H9 (cell line): ENCODE measurements around the gene GDPD2. TPM values are rescaled to one million over a fixed set of nuclear protein-coding genes. Genes with fewer than 3 reads are reported as not detected.

ENCODE experiments used
- DNase-seq: peaks from one replicate; pipeline ENCODE4 v3.0.0-alpha.2; 2017
- H2AFZ ChIP-seq: one replicate; pipeline ENCODE4 v1.6.1; 2013; ENCODE audit warnings: mild to moderate bottlenecking, low read length, control low read depth, moderate library complexity
- H2AK5ac ChIP-seq: 2 replicates; pipeline ENCODE4 v1.6.1; 2013; ENCODE audit warnings: low read length, control low read depth, mixed read lengths; ENCODE audit not compliant: insufficient read length
- H2BK120ac ChIP-seq: one replicate; pipeline ENCODE4 v1.6.1; 2013; ENCODE audit warnings: low read depth, mild to moderate bottlenecking, low read length, control low read depth, inconsistent platforms; ENCODE audit not compliant: poor library complexity, severe bottlenecking
- H2BK12ac ChIP-seq: 2 replicates; pipeline ENCODE4 v1.6.1; 2013; ENCODE audit warnings: low read length, control low read depth, mixed read lengths, low read depth; ENCODE audit not compliant: insufficient read length
- H2BK15ac ChIP-seq: 2 replicates; pipeline ENCODE4 v1.6.1; 2013; ENCODE audit warnings: low read depth, low read length, control low read depth
- H2BK20ac ChIP-seq: one replicate; pipeline ENCODE4 v1.6.1; 2013; ENCODE audit warnings: low read depth, mild to moderate bottlenecking, low read length, control low read depth, inconsistent platforms; ENCODE audit not compliant: poor library complexity, severe bottlenecking
- H2BK5ac ChIP-seq: 2 replicates; pipeline ENCODE4 v1.6.1; 2013; ENCODE audit warnings: low read length, control low read depth, mixed read lengths; ENCODE audit not compliant: insufficient read length
- H3K14ac ChIP-seq: 2 replicates; pipeline ENCODE4 v1.6.1; 2013; ENCODE audit warnings: low read length, control low read depth; ENCODE audit not compliant: insufficient read depth
- H3K18ac ChIP-seq: 2 replicates; pipeline ENCODE4 v1.6.1; 2013; ENCODE audit warnings: low read depth, mild to moderate bottlenecking, mixed read lengths, low read length, control low read depth; ENCODE audit not compliant: insufficient read length
- H3K23ac ChIP-seq: 2 replicates; pipeline ENCODE4 v1.6.1; 2013; ENCODE audit warnings: low read length, control low read depth, mixed read lengths, low read depth; ENCODE audit not compliant: insufficient read length
- H3K23me2 ChIP-seq: 2 replicates; pipeline ENCODE4 v1.6.1; 2013; ENCODE audit warnings: low read depth, mild to moderate bottlenecking, mixed read lengths, low read length, control low read depth; ENCODE audit not compliant: insufficient read length, poor library complexity, severe bottlenecking
- H3K27ac ChIP-seq: 2 replicates; pipeline ENCODE4 v1.5.1; 2013; ENCODE audit warnings: low read length, control low read depth, mixed read lengths, low read depth; ENCODE audit not compliant: insufficient read length
- H3K27me3 ChIP-seq: 2 replicates; pipeline ENCODE4 v1.6.1; 2013; ENCODE audit warnings: low read length, control low read depth, inconsistent platforms; ENCODE audit not compliant: insufficient read depth
- H3K4ac ChIP-seq: 2 replicates; pipeline ENCODE4 v1.6.1; 2013; ENCODE audit warnings: low read depth, mild to moderate bottlenecking, control low read depth, inconsistent platforms, low read length, moderate library complexity
- H3K4me1 ChIP-seq: 2 replicates; pipeline ENCODE4 v1.6.1; 2013; ENCODE audit warnings: low read length, control low read depth, inconsistent platforms; ENCODE audit not compliant: insufficient read depth
- H3K4me2 ChIP-seq: 2 replicates; pipeline ENCODE4 v1.6.1; 2013; ENCODE audit warnings: low read length, control low read depth, mixed read lengths; ENCODE audit not compliant: insufficient read length, insufficient read depth
- H3K56ac ChIP-seq: 2 replicates; pipeline ENCODE4 v1.6.1; 2013; ENCODE audit warnings: low read depth, mild to moderate bottlenecking, mixed read lengths, low read length, control low read depth; ENCODE audit not compliant: insufficient read length
- H3K79me1 ChIP-seq: 2 replicates; pipeline ENCODE4 v1.6.1; 2013; ENCODE audit warnings: low read depth, mild to moderate bottlenecking, moderate library complexity, low read length, control low read depth, inconsistent platforms; ENCODE audit not compliant: insufficient read depth, poor library complexity, severe bottlenecking
- H3K79me2 ChIP-seq: 2 replicates; pipeline ENCODE4 v1.6.1; 2013; ENCODE audit warnings: low read length, control low read depth, inconsistent platforms; ENCODE audit not compliant: insufficient read depth
- H3K9ac ChIP-seq: 2 replicates; pipeline ENCODE4 v1.6.1; 2013; ENCODE audit warnings: low read length, control low read depth, mixed read lengths; ENCODE audit not compliant: insufficient read length; ENCODE audit errors: extremely low read depth
- H3K9me3 ChIP-seq: one replicate; pipeline ENCODE4 v1.6.1; 2013; ENCODE audit warnings: low read depth, low read length, inconsistent platforms; ENCODE audit not compliant: control insufficient read depth
- H3T11ph ChIP-seq: one replicate; pipeline ENCODE4 v1.6.1; 2013; ENCODE audit warnings: mild to moderate bottlenecking, low read length, control low read depth, inconsistent platforms
- H4K20me1 ChIP-seq: one replicate; pipeline ENCODE4 v1.6.1; 2013; ENCODE audit not compliant: control insufficient read depth, insufficient read length, insufficient read depth
- H4K5ac ChIP-seq: 2 replicates; pipeline ENCODE4 v1.6.1; 2013; ENCODE audit warnings: low read depth, mild to moderate bottlenecking, mixed read lengths, low read length, control low read depth; ENCODE audit not compliant: insufficient read length
- H4K8ac ChIP-seq: replicated peaks from 2 replicates; pipeline ENCODE4 v1.6.1; 2013; ENCODE audit warnings: low read length, control low read depth, mixed read lengths, low read depth; ENCODE audit not compliant: insufficient read length
- H4K91ac ChIP-seq: 2 replicates; pipeline ENCODE4 v1.6.1; 2013; ENCODE audit warnings: low read depth, mild to moderate bottlenecking, moderate library complexity, mixed read lengths, low read length, control low read depth; ENCODE audit not compliant: insufficient read length
- H3K27ac Mint-ChIP-seq, 3 experiments: 2 replicates in 2 of 3; 3 replicates in 1 of 3; pipeline ENCODE4 v1.8.0; 2020 to 2021; ENCODE audit warnings: mixed read lengths in 3 of 3, mild to moderate bottlenecking in 1 of 3, moderate library complexity in 1 of 3
- H3K27me3 Mint-ChIP-seq: 2 replicates; pipeline ENCODE4 v1.8.0; 2021; ENCODE audit warnings: low read depth, mild to moderate bottlenecking, moderate library complexity, mixed read lengths
- H3K36me3 Mint-ChIP-seq, 3 experiments: 2 replicates in 2 of 3; 3 replicates in 1 of 3; pipeline ENCODE4 v1.8.0; 2020 to 2021; ENCODE audit warnings: low read depth in 3 of 3, mixed read lengths in 3 of 3; ENCODE audit not compliant: insufficient read depth in 1 of 3
- H3K4me1 Mint-ChIP-seq, 2 experiments: 2 replicates each; pipeline ENCODE4 v1.8.0; 2020; ENCODE audit warnings: mixed read lengths in 2 of 2
- H3K4me3 Mint-ChIP-seq, 2 experiments: 2 replicates in 1 of 2; 3 replicates in 1 of 2; pipeline ENCODE4 v1.8.0; 2020 to 2021; ENCODE audit warnings: mild to moderate bottlenecking in 2 of 2, mixed read lengths in 2 of 2, moderate library complexity in 1 of 2
- H3K9me3 Mint-ChIP-seq, 2 experiments: 2 replicates in 1 of 2; 3 replicates in 1 of 2; pipeline ENCODE4 v1.8.0; 2020; ENCODE audit warnings: mild to moderate bottlenecking in 2 of 2, mixed read lengths in 2 of 2, moderate library complexity in 1 of 2
- CTCF ChIP-seq: fragments of 200-600 bp; sonication (generic); conservative IDR thresholded peaks from 3 replicates; pipeline ENCODE4 v1.8.0; 2021; ENCODE audit warnings: antibody characterized with exemption, mild to moderate bottlenecking
- WGBS: extraction: QIAGEN DNeasy Blood & Tissue Kit; methylation state at CpG from one replicate; pipeline ENCODE4 v1.1.7; 2013; ENCODE audit warnings: missing lambda C conversion rate, low lambda C conversion rate, mixed read lengths; ENCODE audit not compliant: insufficient read length; ENCODE audit errors: extremely low coverage; 5-methylcytosine and 5-hydroxymethylcytosine counted together
- total RNA-seq: library from RNA; stranded (reverse); gene quantifications from 2 replicates; pipeline ENCODE4 v1.2.1, GENCODE V29; 2021

The GDPD2 gene
- total RNA-seq, 1 experiment from 2014 or later: 13.9 TPM

- Histone ChIP-seq H3K23ac (no peak overlapping the region), H3K14ac (no peak overlapping the region; the same call in 1 of the 2 replicates), H4K8ac (no peak overlapping the region), H3T11ph (no peak overlapping the region), H3K56ac (no peak overlapping the region), H4K5ac (no peak overlapping the region), H2BK120ac (no peak overlapping the region), H4K20me1 (no peaks in the 10 kb centered on the region), H2BK12ac (no peak overlapping the region), H2AK5ac (no peak overlapping the region), H3K79me2 (no peaks in the 10 kb centered on the region), H3K79me1 (no peaks in the 10 kb centered on the region), H3K4me2 (peak overlapping the region; percentile 39), H3K23me2 (no peaks in the 10 kb centered on the region), H2BK20ac (no peak overlapping the region), H2BK5ac (no peak overlapping the region), H3K18ac (no peak overlapping the region), H3K4ac (no peak overlapping the region), H2BK15ac (no peak overlapping the region), H3K4me1 (no peaks in the 10 kb centered on the region), H4K91ac (no peak overlapping the region), H3K27ac (no peak overlapping the region), H3K27me3 (peaks cover 2% of the 10 kb centered on the region; the same call in 1 of the 2 replicates), H3K9me3 (peaks cover 60% of the 10 kb centered on the region), H3K9ac (no peak overlapping the region), H2AFZ (no peak overlapping the region)
- Mint-ChIP-seq H3K9me3 (peaks cover 63 to 67% of the 10 kb centered on the region in 2 experiments), H3K27ac (no peak overlapping the region), H3K36me3 (0 out of 7 replicates have a peak, but pooled peaks cover 0 to 2% (median 0%) of the 10 kb centered on the region in 3 experiments), H3K4me1 (peaks cover 0 to 9% of the 10 kb centered on the region in 2 experiments; a peak in 2 of 4 replicates), H3K4me3 (peak overlapping the region in 1 of 2 experiments; percentile 75; a peak in 3 of 5 replicates), H3K27me3 (peaks cover 28% of the 10 kb centered on the region)
- no peak for DNase-seq
- TF ChIP-seq CTCF: no peak
- WGBS: no CpG with 5 or more reads among the region's 61 CpGs
Observed at GRCh38 chrX:70444946-70445656, 22.0 kb downstream of the GDPD2 start.
